ENCODE results near the gene REXO5. TPM values are rescaled to one million over a fixed set of nuclear protein-coding genes. Genes with fewer than 3 reads are reported as not detected.

The REXO5 gene
- total and polyA plus RNA-seq, 9 of the 15 experiments (the other 6 are each of a cell fraction or from before 2014, with no cell fraction given), result 10.5 to 45.1 (median 25.4) TPM

- TF ChIP-seq CLOCK (CRISPR knock-in tag; IDR thresholded peaks at IDR 0.05; ENCODE audit: borderline replicate concordance), result no peak
- no peak for TF ChIP-seq ZNF146 (CRISPR knock-in tag; IDR thresholded peaks at IDR 0.05; ENCODE audit: unreplicated experiment)
- TF ChIP-seq KHSRP (IDR thresholded peaks at IDR 0.05), result no peak
- peak; percentile 81; the same call in 1 of the 2 replicates for TF ChIP-seq LEF1 (IDR thresholded peaks at IDR 0.05)
- peak; percentile 56 for TF ChIP-seq L3MBTL2 (IDR thresholded peaks at IDR 0.05)
- TF ChIP-seq CC2D1A (IDR thresholded peaks at IDR 0.05), result no peak
- peak; percentile 84 for TF ChIP-seq TCF3 (CRISPR knock-in tag; IDR thresholded peaks at IDR 0.05)
- TF ChIP-seq HDAC6 (IDR thresholded peaks at IDR 0.05; ENCODE audit: low read depth, low read length), result no peak
- TF ChIP-seq JUN (IDR thresholded peaks at IDR 0.05; ENCODE audit: borderline replicate concordance, low read depth, low read length), result no peak
- TF ChIP-seq JUN (CRISPR knock-in tag; IDR thresholded peaks at IDR 0.05; ENCODE audit: borderline replicate concordance), result no peak
- TF ChIP-seq HDGF (IDR thresholded peaks at IDR 0.05), result no peak
- TF ChIP-seq NCOR1 (IDR thresholded peaks at IDR 0.05), result peak; percentile 51; the same call in 1 of the 2 replicates
- TF ChIP-seq PCBP2 (IDR thresholded peaks at IDR 0.05; ENCODE audit: low read depth, low read length, poor library complexity, severe bottlenecking), result no peak
- no peak for TF ChIP-seq BMI1 (IDR thresholded peaks at IDR 0.05; ENCODE audit: low read length)
- TF ChIP-seq ASH1L (IDR thresholded peaks at IDR 0.05; ENCODE audit: borderline replicate concordance, low read depth, partially characterized antibody), result no peak
- no peak for TF ChIP-seq BDP1 (IDR thresholded peaks at IDR 0.05; ENCODE audit: insufficient read depth, insufficient read length)
- TF ChIP-seq RAD51 (IDR thresholded peaks at IDR 0.05; ENCODE audit: borderline replicate concordance, low read depth), result no peak
- no peak for TF ChIP-seq STAT5A (IDR thresholded peaks at IDR 0.05; ENCODE audit: borderline replicate concordance, low read length)
- TF ChIP-seq RBM34 (IDR thresholded peaks at IDR 0.05; ENCODE audit: borderline replicate concordance, insufficient read depth, low read length), result no peak
- peak; percentile 60 for TF ChIP-seq HMBOX1 (IDR thresholded peaks at IDR 0.05)
- TF ChIP-seq TAL1 (IDR thresholded peaks at IDR 0.05), result peak; percentile 58
- no peak for TF ChIP-seq GATAD2B (IDR thresholded peaks at IDR 0.05; ENCODE audit: borderline replicate concordance)
- TF ChIP-seq THAP7 (CRISPR knock-in tag; IDR thresholded peaks at IDR 0.05), result no peak
- peak; percentile 81; the same call in 1 of the 2 replicates for TF ChIP-seq ZNF589 (CRISPR knock-in tag; IDR thresholded peaks at IDR 0.05; ENCODE audit: low read depth)
- TF ChIP-seq PHF21A (IDR thresholded peaks at IDR 0.05; ENCODE audit: borderline replicate concordance, low read depth), result no peak
- peak; percentile 73 for TF ChIP-seq SOX6 (IDR thresholded peaks at IDR 0.05)
- TF ChIP-seq PTBP1 (IDR thresholded peaks at IDR 0.05; ENCODE audit: low read depth, low read length), result no peak
- TF ChIP-seq SNRNP70 (optimal IDR thresholded peaks at IDR 0.05; ENCODE audit: low read depth, low read length), result no peak
- no peak for TF ChIP-seq RBFOX2 (IDR thresholded peaks at IDR 0.05; ENCODE audit: low read depth, low read length)
- TF ChIP-seq NFRKB (IDR thresholded peaks at IDR 0.05; ENCODE audit: low read depth), result 0 out of 2 replicates have a peak, but pooled peaks have one; percentile 51
- TF ChIP-seq HNRNPUL1 (IDR thresholded peaks at IDR 0.05; ENCODE audit: low read length), result no peak
Measured at GRCh38 chr16:20760346-20760745, 46.0 kb upstream of the REXO5 start (continued).
